K562 (cell line): ENCODE data around the gene ALS2CL. TPM values are rescaled to one million over a fixed set of nuclear protein-coding genes. Genes with fewer than 3 reads are reported as not detected.
A peak's percentile ranks its signal among the peaks of the same experiment; 100 is the strongest.

Source experiments
- ATAC-seq: fragments of 200-7000 bp; cut with Tn5 transposase; 3 replicates; pipeline ENCODE4 v1.9.1; 2020; ENCODE audit warnings: moderate library complexity
- BruUV-seq: library from RNA; stranded (reverse); fragments of 400-500 nt; replicated peaks from 2 replicates; lab custom pipeline; 2021; lab: Mats Ljungman, UMichigan
- CTCF ChIA-PET: fragments of 300-600 bp; formaldehyde crosslinking; extraction: SDS; loops from one replicate; lab custom pipeline; 2021; ENCODE audit warnings: low intra/inter-chr PET ratio; lab: Yijun Ruan, JAX
- POLR2A ChIA-PET: fragments of 300-600, 350-650 bp; sonication (Branson Sonifier 250); formaldehyde crosslinking; extraction: SDS; loops from one replicate; lab custom pipeline; 2021; ENCODE audit warnings: antibody characterized with exemption, inconsistent platforms; lab: Yijun Ruan, JAX
- DNase-seq, 4 experiments: peaks; one replicate each; pipeline versions ENCODE4 v3.0.0 to v3.0.0-alpha.2; 2011 to 2018; ENCODE audit warnings: low spot score in 3 of 4, mixed read lengths in 3 of 4; ENCODE audit errors: extremely low read depth in 1 of 4
- FAIRE-seq: peaks from 2 replicates; lab custom pipeline; 2011; peaks lifted over from hg19 to GRCh38; lab: Jason Lieb, UNC
- H2AFZ ChIP-seq: 2 replicates; pipeline ENCODE4 v1.6.0; 2011; ENCODE audit warnings: low read depth, low read length, control low read depth, inconsistent platforms
- H3K27ac ChIP-seq: fragments of 200-600 bp; 3 replicates; pipeline ENCODE4 v1.8.0; 2011; ENCODE audit warnings: low read depth, mild to moderate bottlenecking, control low read depth, inconsistent platforms, low read length, moderate library complexity, mixed read lengths; ENCODE audit errors: extremely low read depth
- H3K27me3 ChIP-seq, 2 experiments: fragments of 300-600 bp in 1 of 2; 2 replicates in 1 of 2; 3 replicates in 1 of 2; pipeline versions ENCODE4 v1.6.0 to v1.8.0; 2011; ENCODE audit warnings: inconsistent platforms in 2 of 2, low read length in 2 of 2, mild to moderate bottlenecking in 1 of 2, mixed read lengths in 1 of 2, moderate library complexity in 1 of 2; ENCODE audit not compliant: control insufficient read depth in 2 of 2, insufficient read depth in 2 of 2
- H3K36me3 ChIP-seq: fragments of 300-600 bp; 3 replicates; pipeline ENCODE4 v1.8.0; 2011; ENCODE audit warnings: mild to moderate bottlenecking, low read length, inconsistent platforms; ENCODE audit not compliant: control insufficient read depth, insufficient read depth
- H3K4me1 ChIP-seq, 2 experiments: fragments of 200-600 bp in 1 of 2; replicated peaks in 1 of 2; 2 replicates in 1 of 2; 3 replicates in 1 of 2; pipeline versions ENCODE4 v1.5.1 to v1.8.0; 2011; ENCODE audit warnings: inconsistent platforms in 2 of 2, low read length in 2 of 2, mild to moderate bottlenecking in 1 of 2, mixed read lengths in 1 of 2, moderate library complexity in 1 of 2; ENCODE audit not compliant: control insufficient read depth in 2 of 2, insufficient read depth in 2 of 2
- H3K4me2 ChIP-seq: 2 replicates; pipeline ENCODE4 v1.6.1; 2011; ENCODE audit warnings: low read length, control low read depth, inconsistent platforms, mixed read lengths; ENCODE audit not compliant: insufficient read depth
- H3K4me3 ChIP-seq: fragments of 200-600 bp; sonication (generic), shearing (Covaris generic); 2 replicates; pipeline ENCODE4 v1.5.1; 2016; ENCODE audit warnings: control low read depth, inconsistent platforms
- H3K79me2 ChIP-seq: fragments of 200-600 bp; 3 replicates; pipeline ENCODE4 v1.8.0; 2011; ENCODE audit warnings: low read length, inconsistent platforms; ENCODE audit not compliant: control insufficient read depth, insufficient read depth
- H3K9ac ChIP-seq, 2 experiments: 2 replicates each; pipeline versions ENCODE4 v1.6.0 to v1.6.1; 2011; ENCODE audit warnings: low read depth in 2 of 2, low read length in 2 of 2, control low read depth in 1 of 2, inconsistent platforms in 1 of 2, mild to moderate bottlenecking in 1 of 2, mixed read lengths in 1 of 2; ENCODE audit not compliant: insufficient read depth in 1 of 2
- H3K9me1 ChIP-seq: one replicate; pipeline ENCODE4 v1.6.0; 2011; ENCODE audit warnings: inconsistent platforms, mild to moderate bottlenecking, low read length, moderate library complexity; ENCODE audit not compliant: control insufficient read depth, insufficient read depth
- H3K9me3 ChIP-seq: replicated peaks from 2 replicates; pipeline ENCODE4 v1.5.1; 2011; ENCODE audit warnings: low read depth, low read length, inconsistent platforms; ENCODE audit not compliant: control insufficient read depth, insufficient read depth
- H4K20me1 ChIP-seq: replicated peaks from 2 replicates; pipeline ENCODE4 v1.6.1; 2011; ENCODE audit warnings: low read length, inconsistent platforms, mixed read lengths; ENCODE audit not compliant: control insufficient read depth, insufficient read depth
- CBFA2T3 ChIP-seq: fragments of 450-650 bp; IDR thresholded peaks from 2 replicates; pipeline ENCODE4 v1.6.1; 2017
- USF2 ChIP-seq: sonication (generic); formaldehyde crosslinking; IDR thresholded peaks from 2 replicates; pipeline ENCODE4 v1.5.0; 2020; ENCODE audit warnings: missing genetic modification reagents
- ZNF444 ChIP-seq: fragments of 250-450 bp; sonication (Bioruptor Pico); IDR thresholded peaks from 2 replicates; pipeline ENCODE4 v1.4.0; 2020; ENCODE audit warnings: mild to moderate bottlenecking, moderate library complexity
- ZZZ3 ChIP-seq: fragments of 450-650 bp; IDR thresholded peaks from 2 replicates; pipeline ENCODE4 v1.6.1; 2016; ENCODE audit warnings: antibody characterized with exemption, mild to moderate bottlenecking, moderate library complexity
- WGBS: fragments of 100-300 bp; shearing (Covaris generic); methylation state at CpG from one replicate; pipeline ENCODE4 v1.1.6; 2016; ENCODE audit warnings: low coverage, mixed read lengths; ENCODE audit not compliant: insufficient coverage; ENCODE audit errors: missing lambda C conversion rate; 5-methylcytosine and 5-hydroxymethylcytosine counted together
- in situ Hi-C: fragments of 300-500 bp; cut with MboI; formaldehyde crosslinking; loops from 4 replicates; pipeline ENCODE4 v1.15.0; 2018; ENCODE audit warnings: inconsistent platforms, mixed read lengths
- intact Hi-C: fragments of 100-400 bp; cut with micrococcal nuclease; formaldehyde crosslinking; loops from 2 replicates; pipeline ENCODE4 v1.14.2; 2022
- polyA plus RNA-seq, 8 experiments: library from polyadenylated mRNA; depleted of rRNA in 4 of 8; stranded (reverse) in 5 of 8; unstranded in 3 of 8; fragments of >200 nt; fragmentation: Nextera tagmentation in 2 of 8; fragmentation: Illumina TruSeq in 1 of 8; extraction: Ambion mirVana in 2 of 8; extraction: Trizol in 1 of 8; gene quantifications; 2 replicates each; pipeline versions ENCODE4 v1.2.1 to v1.2.3, GENCODE V29; 2011 to 2014; ENCODE audit warnings: inconsistent platforms in 1 of 8, missing spikeins in 1 of 8
- total RNA-seq, 7 experiments: library from RNA; depleted of rRNA in 6 of 7; stranded (reverse); fragments of >200 nt in 6 of 7; fragmentation: Illumina TruSeq in 2 of 7; extraction: Trizol in 2 of 7; gene quantifications; 2 replicates each; pipeline versions ENCODE4 v1.2.1 to v1.2.3, GENCODE V29; 2011 to 2021; ENCODE audit warnings: low replicate concordance in 1 of 7

ALS2CL gene
- total and polyA plus RNA-seq, 9 of the 15 experiments (the other 6 are each of a cell fraction or from before 2014, with no cell fraction given) = 0.03 to 0.13 (median 0.05) TPM; not detected in 3

DNA sequence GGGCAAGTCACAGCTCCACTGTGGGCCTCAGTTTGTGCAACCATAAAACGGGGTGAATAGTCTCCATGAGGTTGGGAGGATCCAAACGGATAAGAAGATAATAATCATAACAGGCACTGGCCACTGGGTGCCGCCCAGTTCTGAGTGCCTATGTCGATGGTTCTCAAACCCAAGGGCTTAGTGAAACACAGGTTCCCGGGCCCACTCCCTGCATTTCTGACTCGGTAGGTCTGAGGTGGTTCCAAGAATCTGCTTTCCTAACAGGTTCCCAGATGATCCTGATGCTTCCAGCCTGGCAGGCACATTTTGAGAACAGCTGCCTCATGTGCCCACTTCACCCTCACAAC, 21.2 kb downstream of the ALS2CL start:
- Histone ChIP-seq H3K9me3 (no peaks in the 10 kb centered on the region), H4K20me1 (peaks cover 34% of the 10 kb centered on the region), H3K27me3 (peaks cover 24 to 91% of the 10 kb centered on the region in 2 experiments), H3K9me1 (no peaks in the 10 kb centered on the region), H3K4me3 (no peak overlapping the region), H2AFZ (no peak overlapping the region), H3K4me1 (peaks cover 0 to 5% of the 10 kb centered on the region in 2 experiments; a peak in 2 of 5 replicates), H3K9ac (no peak overlapping the region), H3K4me2 (no peak overlapping the region), H3K27ac (no peak overlapping the region), H3K36me3 (no peaks in the 10 kb centered on the region), H3K79me2 (no peaks in the 10 kb centered on the region)
- under 1% methylated on average over 6 of the region's 6 CpGs for WGBS
- FAIRE-seq (no peak), DNase-seq (peak in 1 of 4 experiments; percentile 36), ATAC-seq (no peak)
- no peak for TF ChIP-seq ZZZ3
- no peak for TF ChIP-seq USF2 (CRISPR knock-in tag)
- TF ChIP-seq CBFA2T3 = peak; percentile 29
- TF ChIP-seq ZNF444 (CRISPR knock-in tag) = no peak
- ChIA-PET POLR2A (no interaction called here), CTCF (no interaction called here)
- in situ Hi-C loops = no loop called here
- no TSS peak for BruUV-seq
- intact Hi-C loops = no loop called here
